GM21367 (cell line): ENCODE results near the gene PACS1.

Experiments
- ATAC-seq: cut with Tn5 transposase; IDR thresholded peaks from one replicate; pipeline ENCODE4 v1.9.1; 2021; ENCODE audit not compliant: unreplicated experiment

The PACS1 gene

DNA sequence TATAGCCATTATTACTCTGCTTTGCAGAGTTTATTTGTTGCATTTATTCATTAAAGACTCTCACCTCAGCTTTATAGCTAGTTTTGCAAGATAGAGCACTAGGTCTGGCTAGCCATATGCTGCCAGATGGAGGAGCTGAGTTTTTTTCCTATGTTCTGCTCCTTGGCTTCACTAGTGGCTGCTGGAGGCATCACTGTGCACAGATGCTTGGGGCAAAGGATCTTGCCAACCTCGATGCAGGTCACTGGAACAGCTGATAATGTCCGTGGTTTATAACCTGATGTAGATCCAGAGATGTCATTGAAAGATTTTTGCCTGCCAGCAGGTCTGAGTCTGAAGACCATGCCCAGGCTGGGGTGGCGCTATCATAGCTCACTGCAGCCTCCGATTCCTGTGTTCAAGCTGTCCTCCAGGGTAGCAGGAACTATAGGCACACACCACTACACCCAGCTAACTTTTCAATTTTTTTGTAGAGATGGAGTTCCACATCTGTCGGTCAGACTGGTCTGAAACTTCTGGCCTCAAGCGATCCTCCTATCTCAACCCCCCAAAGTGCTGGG lies 63.2 kb downstream of the PACS1 start:
- ATAC-seq = no peak

DNA sequence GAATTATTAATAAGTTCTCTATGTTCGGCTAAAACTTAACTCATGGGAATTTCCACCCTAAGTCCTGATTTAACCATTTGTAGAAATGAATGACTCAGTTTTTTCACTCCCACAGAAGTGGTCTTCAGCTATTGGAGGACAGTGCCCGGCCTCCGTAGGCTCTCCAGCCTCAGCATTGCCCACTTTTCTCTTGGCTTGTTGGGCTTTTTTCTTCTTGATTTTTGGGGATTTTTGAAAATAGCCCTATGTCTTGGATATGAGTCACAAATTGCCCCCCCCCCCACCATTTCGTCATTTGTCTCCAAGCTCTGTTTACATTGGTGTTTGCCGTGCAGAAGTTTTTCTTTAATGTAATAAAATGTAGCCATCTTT lies 66.7 kb downstream of the PACS1 start:
- no peak for ATAC-seq

DNA sequence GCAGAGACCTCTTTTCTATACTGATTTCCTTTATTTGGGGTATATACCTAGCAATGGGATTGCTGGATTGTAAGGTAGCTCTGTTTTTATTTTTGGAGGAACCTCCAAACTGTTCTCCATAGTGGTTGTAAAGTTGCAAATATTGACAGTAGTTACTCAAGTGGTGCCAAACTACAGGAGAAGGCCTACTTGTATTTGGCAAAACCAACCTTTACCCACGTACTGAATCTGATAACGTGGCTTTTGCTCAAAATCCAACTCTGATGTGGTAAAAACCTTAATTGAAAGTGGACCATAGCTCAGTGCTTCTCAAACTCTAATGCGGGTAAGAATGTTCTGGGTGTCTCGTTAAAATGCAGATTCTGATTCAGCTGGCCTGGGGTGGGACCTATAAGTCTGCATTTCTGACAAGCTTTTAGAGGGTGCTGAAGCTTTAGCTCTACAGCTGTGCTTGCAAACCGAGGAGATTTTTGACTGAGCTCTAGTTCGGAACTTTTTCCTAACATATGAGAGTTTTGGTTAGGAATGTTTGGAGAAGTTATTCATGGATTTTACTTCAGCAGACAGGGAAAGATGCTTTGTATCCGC lies 69.8 kb downstream of the PACS1 start:
- no peak for ATAC-seq

DNA sequence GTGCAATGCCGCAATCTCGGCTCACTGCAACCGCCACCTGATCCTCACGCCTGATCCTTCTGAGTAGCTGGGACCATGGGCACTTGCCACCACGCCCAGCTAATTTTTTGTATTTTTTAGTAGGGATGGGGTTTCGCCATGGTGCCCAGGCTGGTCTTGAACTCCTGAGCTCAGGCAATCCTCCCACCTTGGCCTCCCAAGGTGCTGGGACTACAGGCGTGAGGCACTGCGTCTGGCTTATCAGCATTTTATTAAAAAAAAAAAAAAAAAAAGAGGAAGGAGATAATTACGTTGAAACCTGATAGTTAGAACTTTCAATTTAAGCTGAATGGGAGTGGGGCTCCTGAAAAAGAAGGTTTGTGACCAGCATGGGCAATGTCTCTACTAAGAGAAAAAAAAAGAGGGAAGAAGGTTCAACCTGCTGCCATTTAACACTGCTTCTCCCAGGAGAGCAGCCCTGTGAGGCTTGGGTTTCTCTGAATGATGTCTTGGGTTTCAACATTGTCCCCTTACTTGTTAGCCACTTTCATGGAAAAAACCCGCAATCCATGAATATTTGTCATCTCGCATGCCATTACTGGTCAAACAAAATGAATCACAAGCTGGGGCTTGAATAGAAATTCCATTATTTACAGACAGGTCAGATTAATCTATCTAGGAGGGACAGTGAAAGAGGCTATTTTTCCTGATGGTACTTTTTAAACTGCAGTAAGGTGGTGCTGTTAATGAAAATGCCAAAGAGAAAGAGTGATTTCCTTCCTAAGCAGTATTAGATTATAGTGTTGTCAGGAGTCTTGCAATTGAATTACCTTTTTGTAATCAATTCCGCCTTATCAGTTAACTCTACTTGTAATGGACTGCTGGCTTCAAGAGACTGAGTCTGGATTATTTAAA lies 72.5 kb downstream of the PACS1 start:
- no peak for ATAC-seq

DNA sequence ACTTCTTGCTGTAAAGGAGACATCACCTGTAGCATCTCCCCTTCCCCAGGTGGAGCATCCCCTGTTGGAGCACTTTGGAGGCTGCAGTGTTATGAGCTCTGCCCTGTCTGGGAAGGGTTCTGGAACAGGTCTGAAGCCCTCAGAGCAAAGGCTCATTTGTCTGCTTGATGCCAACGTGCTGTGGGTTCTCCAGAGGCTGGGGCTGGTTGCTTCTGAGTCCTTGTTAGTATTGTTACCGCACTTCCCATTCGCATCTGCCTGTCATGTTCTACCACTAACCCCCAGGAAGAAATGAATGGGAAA lies 73.1 kb downstream of the PACS1 start:
- no peak for ATAC-seq

DNA sequence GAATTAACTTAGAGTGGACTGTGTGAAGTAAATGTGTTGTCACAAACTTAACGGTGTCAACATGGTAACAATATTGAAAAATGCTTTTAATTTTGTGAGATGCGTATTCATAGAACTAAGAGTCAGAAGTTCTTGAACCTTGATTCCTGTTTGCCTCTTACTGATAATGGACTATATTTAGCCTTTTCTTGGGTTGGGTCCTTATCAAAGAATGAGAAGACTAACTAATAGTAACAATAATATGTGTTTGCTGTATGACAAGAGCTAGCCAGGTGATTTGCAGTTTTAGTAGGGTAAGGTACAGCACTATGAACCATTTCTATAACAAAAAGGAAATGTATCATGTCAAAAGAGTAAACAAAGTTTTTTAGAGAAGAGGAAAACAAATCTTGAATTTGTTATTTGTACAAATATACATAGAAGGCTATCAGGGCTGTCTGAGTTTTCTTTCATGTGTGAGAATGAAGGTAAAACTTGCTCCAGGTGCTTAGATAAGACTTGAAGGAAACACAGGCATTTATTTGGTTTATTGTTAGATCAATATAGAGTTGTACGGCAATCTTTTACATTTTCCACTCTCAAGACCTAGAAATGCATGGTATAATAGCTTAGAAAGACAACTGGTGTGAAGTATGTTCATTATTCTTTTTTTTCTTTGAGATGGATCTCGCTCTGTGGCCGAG lies 74.1 kb downstream of the PACS1 start:
- no peak for ATAC-seq

DNA sequence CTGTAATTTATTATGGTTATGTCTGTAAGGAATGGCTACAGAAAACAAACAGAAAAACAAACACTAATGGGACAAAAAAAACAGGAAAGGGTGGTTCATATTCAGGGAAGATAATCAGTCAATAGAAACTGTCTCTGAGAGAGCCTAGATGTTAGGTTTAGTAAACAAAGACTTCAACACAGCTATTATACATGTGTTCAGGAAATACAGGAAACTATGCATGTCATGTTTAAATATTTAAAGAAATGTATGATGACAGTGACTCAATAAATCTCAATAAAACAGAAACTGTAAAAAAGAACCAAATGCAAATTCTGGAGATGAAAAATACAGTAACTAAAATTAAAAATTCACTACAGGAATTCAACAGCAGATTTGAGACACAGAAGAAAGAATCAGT lies 76.0 kb downstream of the PACS1 start:
- no peak for ATAC-seq

DNA sequence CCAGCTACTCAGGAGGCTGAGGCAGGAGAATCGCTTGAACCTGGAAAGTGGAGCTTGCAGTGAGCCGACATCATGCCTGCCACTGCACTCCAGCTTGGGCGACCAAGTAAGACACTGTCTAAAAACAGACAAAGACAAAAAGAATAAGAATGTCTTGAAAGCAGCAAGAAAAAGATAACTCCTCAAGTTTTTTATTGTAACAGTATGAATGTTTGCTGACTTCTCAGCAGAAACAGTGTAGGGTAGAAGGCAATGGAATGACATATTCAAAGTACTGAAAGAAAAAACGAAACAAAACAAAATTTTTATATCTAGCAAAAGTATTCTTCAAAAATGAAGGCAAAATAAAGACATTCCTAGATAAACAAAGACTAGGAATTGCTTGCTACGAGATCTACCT lies 76.9 kb downstream of the PACS1 start:
- ATAC-seq = no peak

DNA sequence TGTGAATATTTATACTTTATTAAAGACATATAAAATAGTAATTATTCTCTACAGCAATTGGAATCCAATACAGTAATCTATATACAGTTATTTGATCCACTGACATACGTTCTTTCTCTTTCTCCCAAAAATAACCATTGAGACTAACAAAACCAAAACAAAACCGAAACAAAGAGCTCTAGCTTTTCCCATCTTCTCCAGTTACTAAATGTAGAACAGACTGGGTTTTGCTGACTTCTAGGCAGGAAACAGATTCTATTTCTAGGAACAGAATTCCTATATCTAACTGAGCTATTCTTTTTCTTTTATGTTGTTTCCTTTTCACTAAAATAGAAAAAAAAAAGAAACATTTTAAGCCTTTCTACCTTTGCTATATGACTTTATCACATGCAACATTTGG lies 80.1 kb downstream of the PACS1 start:
- ATAC-seq = no peak

DNA sequence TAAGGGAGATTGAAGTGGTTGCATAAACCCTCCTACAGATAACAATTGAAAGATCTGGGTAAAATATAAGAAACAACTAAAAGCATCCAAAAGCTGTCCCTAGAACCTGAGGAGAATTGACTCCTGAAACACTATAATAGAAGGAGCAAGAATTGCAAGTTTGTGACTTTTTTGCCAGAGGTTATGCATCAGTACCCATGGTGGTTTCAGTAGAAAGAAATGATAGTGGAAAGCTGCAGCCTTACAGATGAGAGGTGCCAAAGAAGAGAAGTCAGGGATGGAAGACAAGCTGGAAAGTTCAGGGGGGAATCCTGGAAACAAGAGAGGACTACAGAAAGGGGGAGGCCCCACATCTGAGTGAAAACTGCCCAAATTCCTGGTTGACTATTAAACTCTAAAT lies 80.7 kb downstream of the PACS1 start:
- no peak for ATAC-seq

DNA sequence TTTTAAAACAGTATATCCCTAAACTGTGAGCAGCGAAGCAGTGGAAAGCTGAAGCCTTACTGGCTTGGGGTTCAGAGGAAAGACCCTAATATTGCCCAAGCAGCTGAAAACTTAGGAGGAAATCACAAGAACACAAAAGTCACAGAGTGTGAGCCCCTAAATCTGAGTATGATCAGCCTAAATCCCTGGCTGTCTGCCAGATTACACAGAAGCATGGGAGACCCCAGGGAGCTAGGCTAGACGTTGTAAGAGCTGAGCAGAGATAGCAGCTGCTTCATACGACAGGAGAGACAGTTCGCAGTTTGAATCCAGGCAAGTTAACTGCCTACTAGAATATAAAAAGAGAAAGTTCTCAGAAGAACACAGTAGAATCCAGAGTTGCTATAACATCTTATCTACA lies 81.2 kb downstream of the PACS1 start:
- no peak for ATAC-seq

DNA sequence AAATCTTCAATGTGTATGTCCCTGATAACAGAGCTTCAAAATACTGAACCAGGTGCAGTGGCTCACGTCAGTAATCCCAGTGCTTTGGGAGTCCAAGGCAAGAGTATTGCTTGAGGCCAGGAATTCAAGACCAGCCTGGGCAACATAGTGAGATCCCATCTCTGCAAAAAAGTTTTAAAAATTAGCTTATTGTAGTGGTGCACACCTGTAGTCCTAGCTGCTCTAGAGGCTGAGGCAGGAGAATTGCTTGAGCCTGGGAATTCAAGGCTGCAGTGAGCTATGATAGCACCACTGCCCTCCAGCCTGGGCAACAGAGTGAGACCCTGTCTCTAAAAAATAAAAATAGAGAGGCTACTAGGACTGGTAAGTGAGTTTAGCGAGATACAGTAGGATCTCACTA lies 84.0 kb downstream of the PACS1 start:
- no peak for ATAC-seq

DNA sequence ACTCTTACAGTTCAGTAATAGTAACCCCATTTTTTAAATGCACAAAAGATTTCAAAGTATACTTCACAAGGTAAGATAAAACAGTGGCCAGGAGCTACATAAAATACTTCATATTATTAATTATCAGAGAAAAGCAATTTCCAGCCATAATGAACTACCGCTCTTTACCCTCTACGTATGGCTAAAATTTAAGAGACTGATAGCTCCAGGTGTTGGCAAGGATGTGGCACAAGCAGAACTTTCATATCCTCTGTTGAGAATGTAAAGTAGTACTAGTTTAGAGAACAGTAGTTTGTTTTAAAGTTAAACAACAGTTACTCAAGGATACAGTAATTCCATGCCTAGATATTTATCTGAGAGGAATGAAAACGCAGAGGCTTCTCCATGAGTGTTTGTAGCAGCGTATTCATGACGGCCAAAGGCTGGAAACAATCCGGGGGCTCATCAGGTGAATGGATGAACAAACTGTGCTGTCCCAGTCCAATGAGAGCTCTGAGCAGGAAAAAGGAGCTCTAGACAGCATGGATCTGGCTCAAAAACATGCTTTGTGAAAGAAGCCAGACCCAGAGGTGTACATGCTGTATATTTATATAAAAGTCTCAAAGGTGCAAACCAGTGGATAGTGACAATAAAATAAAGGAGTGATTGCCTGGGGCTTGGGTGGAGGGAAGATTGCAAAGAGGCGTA lies 85.5 kb downstream of the PACS1 start:
- ATAC-seq = no peak

DNA sequence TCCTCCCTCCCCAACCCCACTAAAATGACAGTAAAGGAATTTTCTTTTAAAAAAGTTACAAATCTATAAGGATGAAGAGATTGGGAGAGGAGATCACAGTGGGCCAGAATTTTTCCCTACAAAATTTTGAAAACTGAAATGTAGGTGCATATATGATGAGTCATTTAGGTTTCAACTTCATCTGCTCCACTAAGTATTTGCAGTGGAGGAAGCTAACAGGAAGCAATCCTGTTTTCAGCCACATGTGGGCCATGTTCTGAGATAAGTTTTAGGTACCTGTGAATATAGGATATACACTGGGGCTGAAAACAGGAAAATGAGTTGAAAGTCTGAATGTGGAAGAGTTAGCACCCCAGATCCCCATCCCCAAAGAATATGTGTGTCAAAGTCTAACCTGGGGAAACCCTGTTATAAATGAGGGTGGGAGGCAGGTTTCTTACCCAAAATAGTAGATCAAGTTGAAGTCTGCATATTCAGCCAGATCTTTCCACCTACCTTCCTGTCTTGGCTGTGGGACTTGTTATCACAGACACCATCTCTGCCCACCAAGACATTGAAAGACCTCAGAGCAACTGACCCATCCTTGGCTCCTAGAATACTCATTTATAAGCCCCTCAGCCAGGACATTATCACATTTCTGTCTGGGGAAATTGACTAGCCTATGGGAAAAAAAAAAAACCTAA lies 87.3 kb downstream of the PACS1 start:
- ATAC-seq = no peak

DNA sequence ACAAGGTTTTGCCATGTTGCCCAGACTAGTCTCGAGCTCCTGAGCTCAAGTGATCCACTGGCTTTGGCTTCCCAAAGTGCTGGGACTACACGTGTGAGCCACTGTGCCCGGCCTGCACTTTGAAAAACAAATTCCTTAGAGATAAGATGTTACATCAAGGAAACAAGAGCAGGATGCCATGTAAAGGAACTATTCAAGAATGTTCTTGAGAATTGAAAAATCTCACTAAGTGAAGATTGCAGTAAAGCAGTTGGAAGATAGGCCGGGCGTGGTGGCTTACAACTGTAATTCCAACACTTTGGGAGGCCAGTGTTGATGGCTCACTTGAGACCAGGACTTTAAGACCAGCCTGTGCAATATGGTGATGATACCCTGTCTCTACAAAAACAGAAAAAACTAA lies 88.1 kb downstream of the PACS1 start:
- ATAC-seq = no peak

DNA sequence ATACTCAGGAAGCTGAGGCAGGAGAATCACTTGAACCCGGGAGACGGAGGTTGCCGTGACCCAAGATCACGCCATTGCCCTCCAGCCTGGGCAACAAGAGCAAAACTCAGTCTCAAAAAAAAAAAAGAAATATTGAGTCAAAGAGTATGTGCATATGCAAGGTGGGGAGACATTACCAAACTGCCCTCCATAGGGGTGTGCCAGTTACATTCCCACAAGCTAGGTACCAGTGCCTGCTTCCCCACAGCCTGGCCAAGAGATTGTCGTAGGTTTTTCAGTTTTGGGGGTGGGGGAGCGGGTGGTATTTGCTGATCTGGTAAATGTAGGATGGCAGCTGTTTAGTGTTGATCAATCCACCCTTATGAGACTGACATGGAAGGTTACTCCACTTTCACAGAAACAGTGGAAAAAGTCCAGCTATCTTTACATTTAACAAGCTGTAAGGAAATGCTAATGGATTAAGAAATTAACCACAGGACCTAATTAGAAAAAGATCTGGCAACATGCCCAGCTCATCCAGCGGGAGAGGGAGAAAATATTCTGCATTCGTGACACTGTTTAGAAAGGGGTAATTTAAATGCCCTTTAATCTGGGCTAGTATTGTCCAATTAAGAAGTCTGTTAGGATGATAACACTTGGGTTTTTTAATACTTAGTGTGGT lies 89.4 kb downstream of the PACS1 start:
- no peak for ATAC-seq

DNA sequence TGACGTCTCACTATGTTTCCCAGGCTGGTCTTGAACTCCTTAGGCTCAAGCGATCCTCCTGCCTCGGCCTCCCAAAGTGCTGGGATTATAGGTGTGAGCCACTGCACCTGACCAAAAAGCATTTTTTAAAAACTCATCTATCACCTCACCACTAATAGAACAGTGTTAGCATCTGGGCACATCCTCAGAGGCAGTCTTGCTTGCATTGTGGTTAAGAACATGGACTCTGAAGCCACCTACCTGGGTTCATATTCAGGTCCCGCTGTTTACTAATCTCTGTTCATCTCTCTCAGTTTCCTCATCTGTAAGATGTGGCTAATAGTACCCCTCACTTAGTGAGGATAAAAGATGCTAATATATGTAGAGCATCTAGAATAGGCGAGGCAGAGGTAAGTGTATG lies 90.6 kb downstream of the PACS1 start:
- no peak for ATAC-seq

DNA sequence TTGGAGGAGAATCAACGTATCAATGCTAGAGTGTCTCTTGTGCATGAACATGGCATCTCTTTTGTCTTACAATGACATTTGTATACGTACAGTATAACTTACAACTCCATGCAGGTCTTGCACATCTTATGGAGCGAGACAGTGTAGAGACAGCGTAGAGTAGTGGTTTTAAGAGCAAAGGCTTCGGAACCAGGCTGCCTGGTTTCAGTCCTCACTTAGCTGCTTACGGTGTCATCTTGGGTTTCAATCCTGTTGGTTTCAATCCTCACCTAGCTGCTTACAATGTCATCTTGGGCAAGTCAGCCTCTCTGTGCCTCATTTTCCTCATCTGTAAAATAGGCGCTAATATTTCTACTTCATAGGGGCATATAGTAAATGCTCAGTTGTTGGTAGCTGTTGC lies 98.2 kb downstream of the PACS1 start:
- ATAC-seq = no peak

DNA sequence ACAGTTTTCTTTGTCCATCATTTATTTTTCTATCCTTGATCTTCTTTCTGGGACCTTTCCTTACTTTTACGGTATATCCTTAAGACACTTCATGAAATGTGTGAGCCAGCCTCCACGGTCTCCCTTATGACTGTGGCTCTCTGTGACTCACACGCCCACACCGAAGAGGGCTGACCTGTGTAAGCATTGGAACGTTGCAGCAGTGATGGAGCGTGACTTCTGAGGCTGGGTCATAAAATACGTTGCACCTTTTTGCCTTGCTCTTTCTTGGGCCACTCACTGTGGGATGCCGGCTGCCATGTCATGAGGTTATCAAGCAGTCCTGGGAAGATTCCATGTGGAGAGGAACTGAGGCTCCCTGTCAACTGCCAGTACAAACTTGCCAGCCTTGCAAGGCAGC lies 102.1 kb downstream of the PACS1 start:
- ATAC-seq = no peak

DNA sequence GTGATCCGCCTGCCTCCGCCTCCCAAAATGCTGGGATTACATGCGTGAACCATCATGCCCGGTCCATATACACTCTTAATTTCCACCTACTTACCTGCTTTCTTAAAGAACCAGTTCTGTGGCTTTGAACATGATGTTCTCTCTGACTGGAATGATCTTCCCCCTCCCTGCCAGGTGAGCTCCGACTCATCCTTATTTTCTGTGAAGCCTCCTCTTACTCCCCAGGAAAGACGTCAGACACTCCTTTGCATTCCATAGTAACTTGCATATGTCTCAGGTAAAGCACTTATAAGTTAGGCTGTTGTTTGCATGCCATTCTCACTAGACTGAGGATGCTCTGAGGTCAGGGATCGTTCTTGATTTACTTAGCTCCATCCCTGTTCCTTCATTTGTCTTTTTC lies 106.6 kb downstream of the PACS1 start:
- no peak for ATAC-seq

DNA sequence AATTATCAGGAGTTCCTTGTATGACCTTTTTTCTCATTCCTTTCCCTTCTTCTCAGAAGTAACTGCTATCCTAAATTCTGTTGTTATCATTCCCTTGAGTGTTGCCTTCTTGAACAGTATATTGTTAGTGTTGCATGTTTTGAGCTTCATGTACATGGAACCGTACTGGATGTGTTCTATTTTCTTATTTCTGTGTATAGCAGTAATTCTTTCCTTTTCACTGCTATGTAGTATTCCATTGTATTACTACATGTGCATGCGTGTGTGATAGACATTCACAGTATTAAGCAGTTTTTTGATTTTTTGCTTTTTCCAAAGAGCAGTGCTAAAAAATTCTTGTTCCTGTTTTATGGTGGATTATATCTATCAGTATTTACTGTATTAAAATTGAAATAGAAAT lies 108.1 kb downstream of the PACS1 start:
- ATAC-seq = no peak
